ENCODE data around the gene DBNDD2.

Gene DBNDD2

GRCh38 chr20:45449528-45449927 lies 41.4 kb downstream of the DBNDD2 start:
- no peak for DNase-seq (ENCODE audit: low read depth in 2 of 2)

GRCh38 chr20:45450097-45450818 lies 42.2 kb downstream of the DBNDD2 start:
- DNase-seq (ENCODE audit: low read depth in 2 of 2) = no peak

GRCh38 chr20:45452238-45452637 lies 44.1 kb downstream of the DBNDD2 start:
- DNase-seq (ENCODE audit: low read depth in 2 of 2) = no peak

DNA sequence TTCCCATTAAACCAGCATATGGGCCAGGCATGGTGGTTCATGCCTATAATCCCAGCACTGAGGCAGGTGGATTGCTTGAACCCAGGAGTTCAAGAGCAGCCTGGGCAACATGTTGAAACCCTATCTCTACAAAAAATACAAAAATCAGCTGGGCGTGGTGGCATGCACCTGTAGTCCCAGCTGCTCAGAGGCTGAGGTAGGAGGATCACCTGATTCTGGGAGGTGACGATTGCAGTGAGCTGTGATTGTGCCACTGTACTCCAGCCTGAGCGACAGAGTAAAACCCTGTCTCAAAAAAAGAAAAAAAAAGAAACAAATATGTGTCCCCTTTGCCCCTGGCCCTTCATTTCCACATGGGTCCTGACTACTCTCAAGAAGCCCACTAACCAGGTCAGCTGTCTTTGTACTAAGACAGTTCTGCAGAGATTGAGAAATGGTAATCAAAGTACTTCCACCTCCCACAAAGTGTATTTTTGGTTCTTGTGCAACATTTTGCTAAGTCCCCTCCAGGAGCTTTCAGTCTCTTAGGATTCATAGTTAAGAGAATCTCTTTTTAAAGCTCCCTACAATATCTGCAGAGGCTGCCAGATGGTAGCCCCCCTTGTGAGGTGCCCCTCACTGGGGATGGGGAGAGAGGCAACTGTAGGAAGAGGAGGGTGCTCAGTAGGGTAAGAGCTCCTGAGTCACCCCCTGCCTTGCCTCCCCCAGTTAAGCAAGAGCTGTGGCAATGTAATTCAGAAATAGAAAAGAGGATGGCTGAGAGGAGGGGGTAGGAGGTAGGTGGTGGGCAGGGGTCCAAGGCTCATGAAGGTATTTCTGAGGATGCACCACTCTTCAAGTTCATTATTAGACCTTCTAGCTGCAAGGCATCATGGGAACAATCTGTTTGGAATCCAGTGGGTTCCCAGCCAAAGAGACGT lies 44.9 kb downstream of the DBNDD2 start:
- no peak for DNase-seq (ENCODE audit: low read depth in 2 of 2)

- DNase-seq (ENCODE audit: low read depth in 2 of 2) = no peak
Observed at GRCh38 chr20:45456632-45457031, 48.5 kb downstream of the DBNDD2 start.

- no peak for DNase-seq (ENCODE audit: low read depth in 2 of 2)
Observed at GRCh38 chr20:45459606-45460005, 51.5 kb downstream of the DBNDD2 start.

Measured in activated CD8-positive, alpha-beta memory T cell treated with anti-CD3 and anti-CD28 coated beads for 4 hours (primary cell).